Right hindlimb (tissue), 1 donor: ENCODE data around the gene IFITM10.

Experiments
- DNase-seq: peaks from one replicate; pipeline ENCODE4 v3.0.0-alpha.2; 2018

IFITM10 gene

GRCh38 chr11:1736447-1736992 lies 13.9 kb downstream of the IFITM10 start:
- DNase-seq: no peak

- DNase-seq: no peak
Observed at GRCh38 chr11:1735271-1735670, 15.1 kb downstream of the IFITM10 start.

GRCh38 chr11:1734641-1735081 lies 15.7 kb downstream of the IFITM10 start:
- no peak for DNase-seq

- no peak for DNase-seq
Observed at GRCh38 chr11:1733716-1734640, 16.4 kb downstream of the IFITM10 start.

- DNase-seq: no peak
Observed at GRCh38 chr11:1733009-1733715, 17.2 kb downstream of the IFITM10 start.

GRCh38 chr11:1732418-1733008 lies 17.9 kb downstream of the IFITM10 start:
- DNase-seq: no peak

GRCh38 chr11:1731451-1732059 lies 18.8 kb downstream of the IFITM10 start:
- no peak for DNase-seq

- DNase-seq: no peak
Observed at GRCh38 chr11:1730059-1730629, 20.3 kb downstream of the IFITM10 start.

- DNase-seq: no peak
Observed at GRCh38 chr11:1729692-1730011, 20.7 kb downstream of the IFITM10 start.

- no peak for DNase-seq
Observed at GRCh38 chr11:1728931-1729691, 21.3 kb downstream of the IFITM10 start.

GRCh38 chr11:1728301-1728700 lies 22.1 kb downstream of the IFITM10 start:
- no peak for DNase-seq

- no peak for DNase-seq
Observed at GRCh38 chr11:1727861-1728260, 22.5 kb downstream of the IFITM10 start.

- DNase-seq: no peak
Observed at GRCh38 chr11:1727096-1727690, 23.2 kb downstream of the IFITM10 start.

GRCh38 chr11:1719781-1720180 lies 30.6 kb downstream of the IFITM10 start:
- no peak for DNase-seq

GRCh38 chr11:1718326-1718725 lies 32.1 kb downstream of the IFITM10 start:
- no peak for DNase-seq

- DNase-seq: no peak
Observed at GRCh38 chr11:1717745-1718144, 32.6 kb downstream of the IFITM10 start.

- no peak for DNase-seq
Observed at GRCh38 chr11:1714908-1715885, 35.2 kb downstream of the IFITM10 start.

GRCh38 chr11:1708716-1709115 lies 41.7 kb downstream of the IFITM10 start:
- no peak for DNase-seq

GRCh38 chr11:1707751-1708150 lies 42.6 kb downstream of the IFITM10 start:
- DNase-seq: no peak
